ENCODE results near the gene GCNT2.
A peak's percentile ranks its signal among the peaks of the same experiment; 100 is the strongest.
"Not testable (repeated sequence)": the region's sequence is repeated elsewhere in the genome, so short reads cannot be mapped to it uniquely, and the experiment has no call there.

Gene GCNT2

GRCh38 chr6:10521104-10521808 is at the start of gene GCNT2:
Gene GCNT2, plus strand, starts transcription at chr6:10521351. Its CDS starts 7,561 bp downstream, at chr6:10528912.
- peak; percentile 16 to 54 for DNase-seq

DNA sequence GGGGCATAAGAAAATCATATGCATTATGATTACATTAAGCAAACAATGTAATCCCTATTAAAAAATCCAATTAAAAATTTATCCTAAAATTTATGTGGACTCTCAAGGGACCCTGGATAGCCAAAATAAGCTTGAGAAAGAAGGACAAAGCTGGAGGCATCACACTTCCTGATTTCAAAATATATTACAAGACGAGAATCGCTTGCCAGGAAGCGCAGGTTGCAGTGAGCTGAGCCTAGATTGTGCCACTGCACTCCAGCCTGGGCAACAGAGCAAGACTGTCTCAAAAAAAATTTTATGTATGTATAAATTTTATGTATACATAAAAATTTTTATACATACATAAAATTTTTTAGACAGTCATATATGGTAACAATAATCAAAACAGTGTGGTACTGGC is 48.5 kb upstream of the GCNT2 start:
- no peak for DNase-seq

DNA sequence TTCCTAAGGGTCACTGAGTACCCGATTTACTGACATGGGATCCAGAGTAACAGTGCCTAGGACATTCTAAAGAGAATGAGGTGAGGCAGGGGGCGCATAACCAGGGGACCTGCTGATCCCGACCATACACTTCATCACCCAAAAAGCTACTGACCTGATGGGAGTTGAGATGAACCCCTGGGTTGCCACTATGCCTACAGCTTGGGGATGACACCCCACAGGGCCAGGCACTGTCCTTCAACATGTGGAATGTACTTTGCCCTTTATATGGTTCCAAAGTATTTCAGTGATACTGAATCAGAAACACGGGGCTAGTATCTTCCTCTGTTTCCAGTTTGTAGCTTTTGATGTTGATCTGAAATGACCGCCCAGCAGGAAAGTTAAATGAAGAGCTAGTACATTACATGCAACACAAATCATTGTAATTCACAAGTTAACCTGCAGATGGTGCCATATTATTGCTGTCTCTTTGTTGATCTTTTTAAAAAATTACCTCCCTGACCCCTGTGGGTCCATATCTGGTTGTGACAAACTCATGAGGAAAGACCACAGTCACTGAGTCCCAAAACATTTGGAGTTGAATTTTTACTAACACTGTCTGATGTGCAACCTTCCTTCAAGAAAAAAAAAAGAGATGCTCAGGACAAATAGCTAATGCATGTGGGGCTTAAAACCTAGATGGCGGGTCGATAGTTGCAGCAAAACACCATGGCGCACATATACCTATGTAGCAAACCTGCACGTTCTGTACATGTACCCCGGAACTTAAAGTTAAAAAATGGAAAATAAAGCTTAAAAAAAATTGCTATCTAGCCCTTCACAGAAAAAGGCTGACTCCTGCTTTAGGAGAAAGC is 42.7 kb upstream of the GCNT2 start:
- DNase-seq: peak; percentile 39 to 50

- no peak for DNase-seq
Observed at GRCh38 chr6:10479939-10480700, 41.0 kb upstream of the GCNT2 start.

- no peak for DNase-seq
Observed at GRCh38 chr6:10481101-10481500, 40.0 kb upstream of the GCNT2 start.

GRCh38 chr6:10482636-10483257 is 38.4 kb upstream of the GCNT2 start:
- DNase-seq: no peak

GRCh38 chr6:10484912-10485311 is 36.2 kb upstream of the GCNT2 start:
- peak in 1 of 2 experiments; percentile 42 for DNase-seq

DNA sequence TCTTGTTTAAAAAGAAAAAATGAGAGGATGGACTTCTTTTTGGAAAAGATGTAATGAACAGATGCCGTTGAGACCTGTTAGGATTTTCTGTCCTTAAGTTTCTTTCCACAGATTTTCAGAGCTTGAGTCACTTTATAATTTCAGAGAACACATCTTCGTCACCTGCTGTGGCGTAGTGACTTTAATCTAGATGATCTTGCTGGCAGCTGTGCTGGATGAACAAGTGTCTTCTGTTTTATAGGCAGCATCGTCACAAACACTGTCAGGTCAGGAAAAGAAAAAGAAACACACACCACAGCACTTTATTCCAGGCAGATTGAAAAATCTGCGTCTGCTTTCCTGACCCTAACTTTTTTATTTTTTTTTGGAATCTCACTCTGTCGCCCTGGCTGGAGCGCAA is 35.7 kb upstream of the GCNT2 start:
- DNase-seq: no peak

GRCh38 chr6:10486215-10486614 is 34.9 kb upstream of the GCNT2 start:
- no peak for DNase-seq

DNA sequence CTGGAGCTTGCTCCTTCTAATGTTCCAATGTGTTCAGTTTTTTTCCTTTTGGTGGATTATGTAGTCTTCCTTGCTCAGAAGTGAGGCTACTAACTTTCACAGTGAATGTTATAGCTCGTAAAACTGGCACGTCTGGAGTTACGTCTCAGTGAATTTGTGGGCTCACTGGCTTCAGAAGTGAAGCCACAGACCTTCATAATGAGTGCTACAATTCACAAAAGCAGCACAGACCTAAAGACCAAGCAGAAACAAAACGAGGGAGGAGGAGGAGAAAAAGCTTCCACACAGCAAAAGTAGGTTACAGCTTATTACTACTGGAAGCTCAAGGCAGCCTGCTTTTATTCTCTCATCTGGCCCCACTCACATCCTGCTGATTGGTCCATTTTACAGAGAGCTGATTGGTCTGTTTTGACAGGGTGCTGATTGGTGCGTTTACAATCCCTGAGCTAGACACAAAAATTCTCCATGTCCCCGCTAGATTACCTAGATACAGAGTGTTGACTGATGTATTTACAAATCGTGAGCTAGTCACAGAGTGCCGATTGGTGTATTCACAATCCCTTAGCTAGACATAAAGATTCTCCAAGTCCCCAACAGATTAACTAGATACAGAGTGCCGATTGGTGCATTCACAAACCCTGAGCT is 34.1 kb upstream of the GCNT2 start:
- DNase-seq: not testable (repeated sequence)

DNA sequence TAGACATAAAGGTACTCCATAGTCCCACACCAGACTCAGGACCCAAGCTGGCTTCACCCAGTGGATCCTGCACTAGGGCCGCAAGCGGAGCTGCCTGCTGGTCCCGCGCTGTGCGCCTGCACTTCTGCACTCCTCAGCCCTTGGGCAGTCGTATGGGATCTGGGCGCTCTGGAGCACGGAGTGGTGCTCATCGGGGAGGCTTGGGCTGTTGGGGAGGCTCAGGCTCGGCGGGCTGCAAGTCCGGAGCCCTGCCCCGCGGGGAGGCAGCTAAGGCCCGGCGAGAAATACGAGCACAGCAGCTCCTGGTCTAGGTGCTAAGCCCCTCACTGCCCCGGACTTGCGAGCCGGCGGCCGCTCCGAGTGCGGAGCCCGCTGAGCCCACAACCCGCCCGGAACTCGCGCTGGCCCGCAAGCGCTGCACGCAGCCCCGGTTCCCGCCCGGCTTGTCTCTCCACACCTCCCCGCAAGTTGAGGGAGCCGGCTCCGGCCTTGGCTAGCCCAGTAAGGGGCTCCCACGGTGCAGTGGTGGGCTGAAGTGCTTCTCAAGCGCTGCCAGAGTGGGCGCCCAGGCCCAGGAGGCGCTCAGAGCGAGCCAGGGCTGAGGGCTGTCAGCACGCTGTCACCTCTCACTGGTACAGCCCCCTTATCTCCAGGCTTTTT is 33.4 kb upstream of the GCNT2 start:
- DNase-seq: no peak

GRCh38 chr6:10491463-10491862 is 29.7 kb upstream of the GCNT2 start:
- no peak for DNase-seq

GRCh38 chr6:10491905-10492304 is 29.2 kb upstream of the GCNT2 start:
- not testable (repeated sequence) for DNase-seq

DNA sequence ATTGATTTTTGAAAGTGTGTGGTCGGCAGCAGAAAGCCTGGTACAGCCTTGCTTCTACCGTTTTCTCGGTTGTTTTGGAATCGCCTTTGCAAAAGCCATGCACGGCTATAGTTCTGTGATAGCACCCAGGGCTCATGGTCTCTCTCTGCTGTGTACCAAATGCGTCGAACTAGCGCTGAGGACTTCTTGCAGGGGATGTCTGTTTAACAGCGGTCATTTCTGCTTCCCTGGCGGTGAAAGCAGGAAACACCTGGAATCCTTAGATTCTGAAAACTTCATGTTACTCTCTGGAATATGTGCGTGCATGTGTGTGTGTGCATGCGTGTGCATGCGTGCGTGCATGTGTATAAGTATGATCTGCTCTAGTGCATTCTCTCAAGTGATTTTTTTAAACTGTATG is 26.1 kb upstream of the GCNT2 start:
- no peak for DNase-seq

DNA sequence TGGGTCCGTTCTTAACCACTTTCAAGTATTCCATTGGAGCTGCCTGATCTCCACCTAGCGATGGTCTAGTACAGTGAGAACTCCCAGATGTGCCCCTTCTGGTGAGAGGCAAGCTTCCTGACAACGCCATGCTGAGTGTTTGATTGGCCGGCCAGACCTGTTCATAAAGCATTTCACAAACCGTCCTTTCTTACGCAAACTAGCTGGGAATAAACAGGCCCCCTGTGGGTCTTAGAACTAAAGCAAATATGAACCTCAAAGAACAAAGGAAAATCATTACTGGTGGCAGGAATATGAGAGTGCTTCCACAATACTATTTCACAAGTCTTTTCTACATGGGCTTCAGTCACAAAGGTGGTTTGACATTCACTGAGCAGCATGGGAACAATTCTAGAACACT is 15.6 kb upstream of the GCNT2 start:
- DNase-seq: peak; percentile 37 to 78

GRCh38 chr6:10507298-10507697 is 13.9 kb upstream of the GCNT2 start:
- no peak for DNase-seq

GRCh38 chr6:10507715-10508114 is 13.4 kb upstream of the GCNT2 start:
- DNase-seq: no peak

- peak; percentile 70 to 79 for DNase-seq
Observed at GRCh38 chr6:10510592-10511367, 10.4 kb upstream of the GCNT2 start.

DNA sequence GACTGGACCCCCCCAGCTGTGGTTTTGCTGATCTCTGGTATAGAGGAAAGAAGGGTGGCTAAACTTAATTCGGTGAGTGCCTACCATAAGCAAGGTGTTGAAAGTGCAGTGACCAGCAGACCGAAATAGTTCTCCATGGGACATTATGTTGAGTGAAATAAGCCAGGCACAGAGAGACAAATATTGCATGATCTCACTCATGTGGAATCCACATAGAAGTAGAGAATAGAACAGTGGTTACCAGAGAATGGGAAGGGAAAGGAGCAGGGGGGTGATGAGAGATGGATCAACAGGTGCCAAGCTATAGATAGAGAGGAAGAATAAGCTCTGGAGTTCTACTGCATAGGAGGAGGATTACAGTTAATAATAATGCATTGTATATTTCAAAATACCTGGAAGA is 9.7 kb upstream of the GCNT2 start:
- no peak for DNase-seq

DNA sequence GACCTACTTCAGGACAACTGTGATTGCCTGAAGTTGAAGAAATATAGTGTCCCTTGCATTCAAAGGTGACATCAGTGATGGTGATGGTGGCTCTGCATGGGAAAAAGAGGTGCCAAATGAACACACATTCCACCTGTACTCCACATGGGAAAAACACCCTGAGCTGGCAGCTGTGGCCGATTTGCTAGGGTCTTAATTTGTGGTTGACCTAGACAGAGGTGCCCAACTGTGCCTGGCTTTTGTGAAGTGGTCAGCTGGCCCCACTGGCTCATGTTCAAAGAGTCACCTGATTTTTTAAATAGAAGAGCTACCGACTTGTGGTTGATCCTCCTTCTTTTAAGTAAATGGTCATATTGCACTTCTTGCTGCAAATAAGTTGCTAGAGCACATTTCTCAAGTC is 7.6 kb upstream of the GCNT2 start:
- DNase-seq: no peak
